H1 (cell line): ENCODE measurements around the gene TASP1. TPM values are rescaled to one million over a fixed set of nuclear protein-coding genes. Genes with fewer than 3 reads are reported as not detected.

Source experiments
- CTCF ChIA-PET: fragments of 300-600 bp; sonication (Branson Sonifier 250); formaldehyde crosslinking; loops from one replicate; lab custom pipeline; 2021; ENCODE audit not compliant: partially characterized antibody; lab: Charles Lee
- POLR2A ChIA-PET: fragments of 300-600 bp; sonication (Branson Sonifier 250); formaldehyde crosslinking; loops from one replicate; lab custom pipeline; 2021; ENCODE audit warnings: inconsistent platforms; ENCODE audit not compliant: partially characterized antibody; lab: Charles Lee
- DNase-seq, 2 experiments: peaks; one replicate each; pipeline versions ENCODE4 v3.0.0 to v3.0.0-alpha.2; 2010 to 2022; ENCODE audit warnings: low spot score in 2 of 2, low read depth in 1 of 2, mixed read lengths in 1 of 2
- FAIRE-seq: peaks from 2 replicates; lab custom pipeline; 2011; peaks lifted over from hg19 to GRCh38; lab: Jason Lieb, UNC
- H2AFZ ChIP-seq: 2 replicates; pipeline ENCODE4 v1.8.1; 2012; ENCODE audit warnings: low read length, inconsistent platforms
- H2AK5ac ChIP-seq: 2 replicates; pipeline ENCODE4 v1.6.1; 2013; ENCODE audit warnings: low read depth, low read length
- H2BK120ac ChIP-seq: replicated peaks from 2 replicates; pipeline ENCODE3; 2013; ENCODE audit warnings: low read depth, low read length, inconsistent platforms
- H2BK12ac ChIP-seq: 2 replicates; pipeline ENCODE4 v1.6.1; 2013; ENCODE audit warnings: low read depth, low read length
- H2BK15ac ChIP-seq: 2 replicates; pipeline ENCODE4 v1.6.1; 2013; ENCODE audit warnings: low read length
- H2BK20ac ChIP-seq: 2 replicates; pipeline ENCODE4 v1.6.1; 2013; ENCODE audit warnings: low read length
- H2BK5ac ChIP-seq: 2 replicates; pipeline ENCODE4 v1.6.1; 2013; ENCODE audit warnings: low read depth, low read length
- H3K14ac ChIP-seq: 2 replicates; pipeline ENCODE4 v1.6.1; 2013; ENCODE audit warnings: inconsistent platforms; ENCODE audit not compliant: insufficient read length
- H3K18ac ChIP-seq: 2 replicates; pipeline ENCODE4 v1.6.1; 2013; ENCODE audit warnings: low read length; ENCODE audit errors: extremely low read depth
- H3K23ac ChIP-seq: 2 replicates; pipeline ENCODE4 v1.6.1; 2013; ENCODE audit warnings: inconsistent platforms; ENCODE audit not compliant: insufficient read length
- H3K23me2 ChIP-seq: 2 replicates; pipeline ENCODE4 v1.6.1; 2013; ENCODE audit warnings: low read depth, low read length
- H3K27ac ChIP-seq: 2 replicates; pipeline ENCODE4 v1.6.1; 2011; ENCODE audit warnings: low read depth, low read length, inconsistent platforms
- H3K27me3 ChIP-seq, 4 experiments: replicated peaks in 1 of 4; 1 replicate in 1 of 4; 2 replicates in 3 of 4; pipeline versions ENCODE4 v1.6.1 to v1.8.1; 2011 to 2013; ENCODE audit warnings: low read length in 3 of 4, mild to moderate bottlenecking in 3 of 4, inconsistent platforms in 2 of 4, mixed read lengths in 2 of 4, moderate library complexity in 1 of 4; ENCODE audit not compliant: control insufficient read depth in 3 of 4, insufficient read depth in 3 of 4; ENCODE audit errors: extremely low read depth in 1 of 4
- H3K36me3 ChIP-seq, 4 experiments: 2 replicates each; pipeline versions ENCODE4 v1.6.1 to v1.8.1; 2011 to 2013; ENCODE audit warnings: mild to moderate bottlenecking in 4 of 4, low read length in 3 of 4, moderate library complexity in 2 of 4, control low read depth in 1 of 4, inconsistent platforms in 1 of 4; ENCODE audit not compliant: insufficient read depth in 4 of 4, control insufficient read depth in 2 of 4
- H3K4ac ChIP-seq: replicated peaks from 2 replicates; pipeline ENCODE3; 2013; ENCODE audit warnings: low read length, low read depth, mixed read lengths, inconsistent platforms; ENCODE audit not compliant: insufficient read length
- H3K4me1 ChIP-seq, 4 experiments: replicated peaks in 1 of 4; 1 replicate in 1 of 4; 2 replicates in 3 of 4; pipeline versions ENCODE4 v1.6.1 to v1.8.1; 2011 to 2013; ENCODE audit warnings: low read length in 3 of 4, inconsistent platforms in 2 of 4, mixed read lengths in 1 of 4; ENCODE audit not compliant: insufficient read depth in 4 of 4, control insufficient read depth in 3 of 4
- H3K4me2 ChIP-seq, 2 experiments: 2 replicates each; pipeline versions ENCODE4 v1.6.1 to v1.8.1; 2011 to 2013; ENCODE audit warnings: low read depth in 2 of 2, low read length in 2 of 2, control low read depth in 1 of 2, inconsistent platforms in 1 of 2, mild to moderate bottlenecking in 1 of 2; ENCODE audit not compliant: insufficient read depth in 1 of 2
- H3K4me3 ChIP-seq, 4 experiments: fragments of 200-600, 300-600 bp in 1 of 4; sonication (generic), shearing (Covaris generic), sonication (Bioruptor Twin) in 1 of 4; 2 replicates each; pipeline versions ENCODE4 v1.5.1 to v1.8.1; 2011 to 2016; ENCODE audit warnings: low read length in 4 of 4, low read depth in 3 of 4, control low read depth in 2 of 4, inconsistent platforms in 2 of 4, mild to moderate bottlenecking in 2 of 4, mixed read lengths in 1 of 4, moderate library complexity in 1 of 4; ENCODE audit not compliant: insufficient read depth in 2 of 4; ENCODE audit errors: extremely low read depth in 1 of 4
- H3K56ac ChIP-seq: replicated peaks from 2 replicates; pipeline ENCODE3; 2013; ENCODE audit warnings: low read depth, mild to moderate bottlenecking, mixed read lengths, low read length, inconsistent platforms; ENCODE audit not compliant: insufficient read length
- H3K79me1 ChIP-seq: 2 replicates; pipeline ENCODE4 v1.6.1; 2013; ENCODE audit warnings: low read depth, low read length, control low read depth
- H3K79me2 ChIP-seq, 2 experiments: 2 replicates each; pipeline versions ENCODE4 v1.6.1 to v1.8.1; 2012 to 2013; ENCODE audit warnings: low read length in 2 of 2, mild to moderate bottlenecking in 2 of 2, inconsistent platforms in 1 of 2; ENCODE audit not compliant: insufficient read depth in 2 of 2, control insufficient read depth in 1 of 2
- H3K9ac ChIP-seq, 4 experiments: replicated peaks in 1 of 4; 1 replicate in 1 of 4; 2 replicates in 3 of 4; pipeline versions ENCODE4 v1.6.1 to v1.8.1; 2011 to 2013; ENCODE audit warnings: low read depth in 3 of 4, low read length in 3 of 4, control low read depth in 2 of 4, mild to moderate bottlenecking in 2 of 4, moderate library complexity in 2 of 4, inconsistent platforms in 1 of 4; ENCODE audit errors: extremely low read depth in 1 of 4
- H3K9me3 ChIP-seq, 2 experiments: 2 replicates each; pipeline versions ENCODE4 v1.6.1 to v1.8.1; 2012 to 2013; ENCODE audit warnings: mild to moderate bottlenecking in 2 of 2, moderate library complexity in 2 of 2, control low read depth in 1 of 2, inconsistent platforms in 1 of 2, low read depth in 1 of 2, low read length in 1 of 2, mixed read lengths in 1 of 2; ENCODE audit not compliant: insufficient read depth in 2 of 2
- H4K20me1 ChIP-seq, 2 experiments: replicated peaks in 1 of 2; 2 replicates each; pipeline versions ENCODE3 to v1.8.1; 2011 to 2013; ENCODE audit warnings: inconsistent platforms in 2 of 2, low read length in 2 of 2, mild to moderate bottlenecking in 1 of 2; ENCODE audit not compliant: insufficient read depth in 2 of 2, control insufficient read depth in 1 of 2
- H4K5ac ChIP-seq: 2 replicates; pipeline ENCODE4 v1.6.1; 2013; ENCODE audit warnings: low read length, low read depth, mixed read lengths, inconsistent platforms; ENCODE audit not compliant: insufficient read length
- H4K8ac ChIP-seq: 2 replicates; pipeline ENCODE4 v1.8.0; 2013; ENCODE audit warnings: mild to moderate bottlenecking, moderate library complexity, low read length, inconsistent platforms; ENCODE audit not compliant: insufficient read depth; ENCODE audit errors: extremely low read depth
- H4K91ac ChIP-seq: replicated peaks from 2 replicates; pipeline ENCODE3; 2013; ENCODE audit warnings: low read length, mixed read lengths, inconsistent platforms; ENCODE audit not compliant: insufficient read length
- BACH1 ChIP-seq: IDR thresholded peaks from 2 replicates; pipeline ENCODE4 v1.6.1; 2012; ENCODE audit warnings: low read length, improper control_type of control experiment
- CTBP2 ChIP-seq: IDR thresholded peaks from 2 replicates; pipeline ENCODE4 v1.7.0; 2011; ENCODE audit warnings: borderline replicate concordance, mild to moderate bottlenecking, moderate library complexity, mixed read lengths, low read length; ENCODE audit not compliant: insufficient read depth, insufficient read length
- FOSL1 ChIP-seq: IDR thresholded peaks from 2 replicates; pipeline ENCODE4 v1.6.1; 2011; ENCODE audit warnings: mild to moderate bottlenecking, low read depth, low read length, moderate library complexity; ENCODE audit not compliant: insufficient read depth
- JUN ChIP-seq: IDR thresholded peaks from 2 replicates; pipeline ENCODE4 v1.6.1; 2011; ENCODE audit warnings: low read depth, mild to moderate bottlenecking, improper control_type of control experiment, low read length
- JUND ChIP-seq: IDR thresholded peaks from 2 replicates; pipeline ENCODE4 v1.6.1; 2011; ENCODE audit warnings: mild to moderate bottlenecking, improper control_type of control experiment, low read length
- NRF1 ChIP-seq: IDR thresholded peaks from 2 replicates; pipeline ENCODE4 v1.6.1; 2011; ENCODE audit warnings: mild to moderate bottlenecking, low read depth, low read length, improper control_type of control experiment
- POLR2A ChIP-seq, 2 experiments: IDR thresholded peaks; 1 replicate in 1 of 2; 2 replicates in 1 of 2; pipeline ENCODE4 v1.6.1; 2011; ENCODE audit warnings: low read depth in 2 of 2, low read length in 2 of 2, mild to moderate bottlenecking in 2 of 2; ENCODE audit errors: control extremely low read depth in 1 of 2
- RAD21 ChIP-seq, 2 experiments: IDR thresholded peaks in 1 of 2; conservative IDR thresholded peaks in 1 of 2; 2 replicates each; pipeline ENCODE4 v1.6.1; 2011; ENCODE audit warnings: low read depth in 2 of 2, low read length in 2 of 2, improper control_type of control experiment in 1 of 2, inconsistent platforms in 1 of 2, mild to moderate bottlenecking in 1 of 2, moderate library complexity in 1 of 2
- SAP30 ChIP-seq: fragments of 300-600 bp; sonication (generic); IDR thresholded peaks from 2 replicates; pipeline ENCODE4 v1.7.1; 2012; ENCODE audit warnings: low read length, moderate library complexity, mild to moderate bottlenecking, inconsistent platforms; ENCODE audit not compliant: insufficient read depth, insufficient replicate concordance
- SP2 ChIP-seq: IDR thresholded peaks from 2 replicates; pipeline ENCODE4 v1.6.1; 2012; ENCODE audit warnings: mild to moderate bottlenecking, low read length, inconsistent platforms
- ZNF274 ChIP-seq: IDR thresholded peaks from 2 replicates; pipeline ENCODE4 v1.7.0; 2012; ENCODE audit warnings: low read length, borderline replicate concordance; ENCODE audit errors: extremely low read depth
- WGBS, 2 experiments: shearing (Covaris generic) in 1 of 2; methylation state at CpG; one replicate each; pipeline versions ENCODE4 v1.1.6 to v1.1.7; 2013 to 2015; ENCODE audit warnings: low lambda C conversion rate in 2 of 2, mixed read lengths in 2 of 2, inconsistent platforms in 1 of 2, low coverage in 1 of 2, missing lambda C conversion rate in 1 of 2; ENCODE audit not compliant: insufficient replicate concordance in 2 of 2, insufficient coverage in 1 of 2, insufficient read length in 1 of 2; ENCODE audit errors: extremely low coverage in 1 of 2, missing lambda C conversion rate in 1 of 2; 5-methylcytosine and 5-hydroxymethylcytosine counted together
- polyA plus RNA-seq, 7 experiments: library from polyadenylated mRNA; depleted of rRNA in 3 of 7; stranded (reverse) in 5 of 7; unstranded in 2 of 7; fragments of >200 nt in 5 of 7; fragments of 200-250 nt in 2 of 7; gene quantifications; 1 replicate in 5 of 7; 2 replicates in 1 of 7; 4 replicates in 1 of 7; pipeline versions ENCODE4 v1.2.1 to v1.2.3, GENCODE V29; 2011 to 2013; ENCODE audit warnings: missing spikeins in 2 of 7, mixed read lengths in 2 of 7
- total RNA-seq: library from RNA; stranded (reverse); fragmentation: NEBNext Ultra II Directional; extraction: Animal tissue kit (Norgen Biotek cat#: 25700); gene quantifications from 2 replicates; pipeline ENCODE4 v1.2.1, GENCODE V29; 2021

TASP1 gene
- total and polyA plus RNA-seq, 2 of the 8 experiments (the other 6 are each of a cell fraction or from before 2014, with no cell fraction given) = 4.5 to 10.9 TPM

- no peak overlapping the region for H2AK5ac ChIP-seq
- no peaks in the 10 kb centered on the region for H3K9me3 ChIP-seq
- WGBS, 2 experiments = 83% methylated on average over 1 of the region's 1 CpG; no CpG with 5 or more reads in 1 of the 2 experiments
- H3K9ac ChIP-seq = no peak overlapping the region
- H4K5ac ChIP-seq = no peak overlapping the region
- CTCF ChIA-PET = interaction anchor here (0.7 to 5.4 kb wide), 7 partner anchors 9 to 305 kb away, joined by 3 to 20 read pairs (median 4); no protein-coding TSS in a partner anchor
- H3K4me2 ChIP-seq = no peak overlapping the region
- H2BK15ac ChIP-seq = no peak overlapping the region
- no peak overlapping the region for H3K23ac ChIP-seq
- FAIRE-seq = no peak
- no peak for TF ChIP-seq CTBP2
- no peak for TF ChIP-seq NRF1
- no peak for TF ChIP-seq FOSL1
- no peak for TF ChIP-seq JUND
- TF ChIP-seq JUN = no peak
- no peak for TF ChIP-seq SAP30
- no peak for TF ChIP-seq ZNF274
- TF ChIP-seq POLR2A (IDR thresholded peaks at IDR 0.05; ENCODE audit: control extremely low read depth in 1 of 2, low read depth in 2 of 2, low read length in 2 of 2) = no peak
- TF ChIP-seq SP2 = no peak
- TF ChIP-seq BACH1 = no peak
- TF ChIP-seq RAD21 (IDR thresholded peaks at IDR 0.05 in 1 of 2, conservative IDR thresholded peaks at IDR 0.05 in 1 of 2; ENCODE audit: low read depth in 2 of 2, low read length in 2 of 2) = no peak
- TF ChIP-seq, all 59 proteins: peak for 0
- Histone ChIP-seq H2BK12ac (no peak overlapping the region), H3K36me3 (no peaks in the 10 kb centered on the region), H3K79me1 (no peaks in the 10 kb centered on the region), H2BK5ac (no peak overlapping the region), H4K91ac (no peak overlapping the region), H2AFZ (no peak overlapping the region), H4K8ac (no peak overlapping the region), H3K4ac (no peak overlapping the region), H2BK120ac (no peak overlapping the region), H3K23me2 (no peaks in the 10 kb centered on the region), H3K4me1 (peaks cover 0 to 3% (median 0%) of the 10 kb centered on the region in 4 experiments; a peak in 1 of 7 replicates), H3K18ac (no peak overlapping the region), H4K20me1 (no peaks in the 10 kb centered on the region), H3K4me3 (no peak overlapping the region), H3K56ac (no peak overlapping the region), H3K14ac (no peak overlapping the region), H3K27me3 (no peaks in the 10 kb centered on the region), H2BK20ac (no peak overlapping the region), H3K79me2 (no peaks in the 10 kb centered on the region), H3K27ac (no peak overlapping the region)
- POLR2A ChIA-PET = no interaction called here
- DNase-seq = no peak
These were observed 181.2 kb downstream of the TASP1 start for GRCh38 chr20:13457487-13457886.
